ENCODE measurements around the gene OR2A25.

The OR2A25 gene

DNA sequence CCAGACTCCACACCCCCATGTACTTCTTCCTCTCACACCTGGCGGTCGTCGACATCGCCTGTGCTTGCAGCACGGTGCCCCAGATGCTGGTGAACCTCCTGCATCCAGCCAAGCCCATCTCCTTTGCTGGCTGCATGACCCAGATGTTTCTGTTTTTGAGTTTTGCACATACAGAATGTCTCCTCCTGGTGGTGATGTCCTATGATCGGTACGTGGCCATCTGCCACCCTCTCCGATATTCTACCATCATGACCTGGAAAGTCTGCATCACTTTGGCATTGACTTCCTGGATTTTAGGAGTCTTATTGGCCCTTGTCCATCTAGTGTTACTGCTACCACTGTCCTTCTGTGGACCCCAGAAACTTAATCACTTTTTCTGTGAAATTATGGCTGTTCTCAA lies 4.8 kb downstream of the OR2A25 start:
- DNase-seq: no peak

DNA sequence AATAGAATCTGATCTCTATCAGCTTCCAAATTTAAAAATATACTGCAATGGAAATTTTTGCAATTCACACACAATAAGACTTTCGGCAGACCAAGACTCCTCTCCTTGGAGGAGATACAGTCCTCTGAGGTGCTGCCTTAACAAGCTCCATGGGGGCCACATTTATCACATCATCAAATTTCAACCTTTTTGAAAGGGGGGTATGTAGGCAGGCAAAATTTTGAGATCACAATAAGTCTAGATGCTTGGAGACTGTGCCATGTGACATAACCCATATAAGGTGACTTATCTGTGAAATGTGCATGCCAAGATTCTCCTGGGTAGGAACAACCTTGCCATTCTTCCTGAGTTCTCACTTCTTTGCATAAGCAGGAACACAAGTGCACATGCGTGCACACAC lies 16.4 kb downstream of the OR2A25 start, which contains the start of gene OR2A12:
Gene OR2A12 (plus strand): TSS at position 301 of the 400 bp plus-strand sequence. CDS start 8,830 bp downstream, outside the sequence.
- DNase-seq: no peak

DNA sequence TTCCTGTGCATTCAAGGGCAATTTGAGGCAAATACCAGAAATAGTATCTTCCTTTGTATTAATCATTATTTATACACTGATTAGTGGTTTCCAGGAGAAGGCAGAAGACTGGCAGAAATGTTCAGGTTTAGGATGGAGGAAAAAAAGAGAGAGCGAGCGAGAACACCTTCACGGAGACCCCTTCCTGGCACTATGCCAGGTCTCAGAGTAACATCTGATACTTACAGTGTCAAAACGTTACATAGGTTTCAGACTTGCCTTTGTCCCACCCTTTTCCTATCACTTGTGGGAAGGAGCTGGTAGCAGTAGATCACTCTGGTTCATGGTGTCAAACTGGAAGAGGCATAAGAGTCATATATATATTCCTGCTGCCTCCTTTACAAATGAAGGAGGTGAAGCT lies 17.1 kb downstream of the OR2A25 start:
- DNase-seq: no peak

DNA sequence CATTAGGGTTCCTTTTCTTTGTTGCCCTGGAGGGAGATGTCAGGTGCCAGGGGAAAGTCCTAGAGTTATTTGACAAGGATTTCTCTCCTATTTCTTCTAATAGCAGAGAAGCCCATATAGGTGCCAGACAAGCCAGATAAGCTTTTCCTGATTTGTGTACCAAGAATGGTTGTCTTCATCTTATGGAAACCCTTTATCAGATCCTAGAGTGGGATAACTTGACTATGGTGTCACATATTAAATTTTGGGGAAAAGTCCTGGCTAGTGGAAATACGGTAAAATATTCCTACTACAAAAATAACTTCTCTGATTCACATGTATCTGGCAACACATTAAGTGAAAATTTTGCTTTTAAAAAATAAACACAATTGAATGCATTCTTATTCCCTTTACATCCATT lies 17.6 kb downstream of the OR2A25 start:
- no peak for DNase-seq

DNA sequence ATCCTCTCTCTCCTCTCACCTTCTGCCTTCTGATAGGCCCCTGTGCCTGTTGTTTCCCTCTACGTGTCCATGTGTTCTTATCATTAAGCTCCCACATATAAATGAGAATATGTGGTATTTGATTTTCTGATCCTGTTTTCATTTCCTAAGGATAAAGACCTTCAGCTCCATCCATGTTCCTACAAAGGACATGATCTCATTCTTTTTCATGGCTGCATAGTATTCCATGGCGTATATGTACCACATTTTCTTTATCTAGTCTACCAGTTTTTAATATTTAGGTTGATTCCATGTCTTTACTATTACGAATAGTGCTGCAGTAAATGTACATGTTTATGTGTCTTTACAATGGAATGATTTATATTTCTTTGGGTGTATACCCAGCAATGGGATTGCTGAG lies 21.1 kb downstream of the OR2A25 start:
- DNase-seq: no peak

DNA sequence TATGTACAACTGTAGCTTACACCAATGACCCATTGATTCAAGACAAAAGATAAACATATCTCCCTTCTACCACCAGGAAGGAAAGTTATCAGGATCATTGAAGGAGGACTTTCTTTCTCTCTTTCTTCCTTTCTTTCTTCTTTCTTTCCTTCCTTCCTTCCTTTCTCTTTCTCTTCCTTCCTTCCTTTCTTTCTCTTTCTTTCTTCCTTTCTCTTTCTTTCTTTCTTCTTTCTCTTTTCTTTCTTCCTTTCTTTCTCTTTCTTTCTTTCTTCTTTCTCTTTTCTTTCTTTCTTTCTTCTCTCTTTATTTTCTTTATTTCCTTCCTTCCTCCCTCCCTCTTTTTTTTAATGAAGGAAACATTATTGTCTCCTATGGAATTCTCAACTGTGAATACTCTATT lies 29.2 kb downstream of the OR2A25 start:
- no peak for DNase-seq

DNA sequence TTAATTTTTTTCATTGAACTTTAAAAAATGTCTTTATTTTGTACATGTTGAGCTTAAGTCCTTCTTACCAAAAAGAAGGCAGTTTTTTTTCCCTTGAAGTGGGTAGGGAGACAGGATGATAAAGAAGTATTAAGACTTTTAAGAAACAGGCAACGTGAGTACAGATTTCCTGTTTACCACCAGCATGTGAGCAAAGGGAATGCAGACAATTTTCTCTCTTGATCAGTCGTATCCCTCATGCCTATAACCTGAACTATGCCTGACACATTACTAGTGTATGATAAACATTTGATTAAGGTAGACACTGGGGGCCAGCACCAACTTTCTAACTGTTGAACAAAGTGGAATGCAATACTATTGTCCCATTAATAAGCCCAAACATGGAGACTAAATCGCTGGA lies 31.0 kb downstream of the OR2A25 start:
- DNase-seq: no peak

DNA sequence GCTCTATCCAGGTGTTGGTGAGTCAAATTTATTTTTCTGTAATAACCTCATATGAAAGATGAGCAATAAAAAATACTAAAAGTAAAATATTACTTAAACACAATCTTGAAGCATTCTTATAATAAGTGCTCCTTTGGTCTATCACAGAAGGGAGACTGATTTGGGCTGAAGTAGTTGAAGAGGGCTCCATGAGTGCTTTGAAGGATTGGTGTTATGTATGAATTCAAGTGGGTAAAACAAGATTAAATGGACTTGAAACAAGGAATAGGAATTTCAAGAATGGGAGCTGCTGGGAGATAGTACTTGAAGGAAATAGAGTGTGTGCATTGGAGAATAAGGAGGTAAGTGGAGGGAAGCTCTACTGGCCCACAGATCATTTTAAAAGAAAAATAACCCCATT lies 32.4 kb downstream of the OR2A25 start:
- no peak for DNase-seq

DNA sequence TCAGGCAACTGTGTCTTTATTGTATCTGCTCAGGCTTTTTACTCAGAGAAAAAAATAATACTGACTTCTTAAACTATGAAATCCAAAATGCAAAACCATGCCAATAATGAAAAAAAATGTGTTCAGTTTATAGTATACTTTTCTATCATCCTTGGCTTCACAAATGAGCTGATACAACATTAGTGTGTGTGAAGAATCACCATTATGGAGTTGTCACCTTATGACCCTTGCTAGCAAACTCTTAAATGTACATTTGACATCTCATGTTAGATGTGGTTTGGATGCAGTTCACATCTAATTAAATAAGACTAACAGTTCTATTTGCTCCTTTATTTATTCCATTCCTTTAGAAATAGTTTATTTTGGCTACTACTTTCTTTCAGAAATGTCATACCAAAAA lies 35.6 kb downstream of the OR2A25 start:
- no peak for DNase-seq

DNA sequence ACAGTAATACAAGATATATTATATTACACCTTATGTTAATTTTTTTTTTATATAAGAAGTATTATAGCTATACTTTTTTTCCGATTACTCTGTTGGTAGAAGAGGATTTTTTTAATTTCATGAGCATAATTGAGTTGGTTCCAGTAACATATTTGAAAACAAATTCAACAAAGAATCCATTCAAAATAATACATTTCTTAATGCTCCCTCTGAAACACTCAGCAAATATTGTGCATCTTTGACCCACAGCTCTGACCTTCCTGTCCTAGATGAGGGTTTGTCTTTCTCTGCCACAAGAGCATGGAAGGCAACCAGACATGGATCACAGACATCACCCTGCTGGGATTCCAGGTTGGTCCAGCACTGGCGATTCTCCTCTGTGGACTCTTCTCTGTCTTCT lies 39.7 kb downstream of the OR2A25 start, which contains the start of gene OR2A2:
Gene OR2A2 (plus strand): TSS at position 301 of the 400 bp plus-strand sequence. CDS start 0 bp downstream, at position 301.
- DNase-seq: no peak

DNA sequence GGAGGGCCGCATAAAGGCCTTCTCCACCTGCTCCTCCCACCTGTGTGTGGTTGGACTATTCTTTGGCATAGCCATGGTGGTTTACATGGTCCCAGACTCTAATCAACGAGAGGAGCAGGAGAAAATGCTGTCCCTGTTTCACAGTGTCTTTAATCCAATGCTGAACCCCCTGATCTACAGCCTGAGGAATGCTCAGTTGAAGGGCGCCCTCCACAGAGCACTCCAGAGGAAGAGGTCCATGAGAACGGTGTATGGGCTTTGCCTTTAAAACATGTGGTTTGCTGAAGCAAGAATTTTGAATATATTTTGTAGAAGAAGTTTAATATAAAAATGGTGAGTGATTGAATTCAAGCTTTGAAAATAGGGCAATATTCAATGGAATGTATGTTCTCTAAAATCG lies 40.7 kb downstream of the OR2A25 start:
- no peak for DNase-seq

DNA sequence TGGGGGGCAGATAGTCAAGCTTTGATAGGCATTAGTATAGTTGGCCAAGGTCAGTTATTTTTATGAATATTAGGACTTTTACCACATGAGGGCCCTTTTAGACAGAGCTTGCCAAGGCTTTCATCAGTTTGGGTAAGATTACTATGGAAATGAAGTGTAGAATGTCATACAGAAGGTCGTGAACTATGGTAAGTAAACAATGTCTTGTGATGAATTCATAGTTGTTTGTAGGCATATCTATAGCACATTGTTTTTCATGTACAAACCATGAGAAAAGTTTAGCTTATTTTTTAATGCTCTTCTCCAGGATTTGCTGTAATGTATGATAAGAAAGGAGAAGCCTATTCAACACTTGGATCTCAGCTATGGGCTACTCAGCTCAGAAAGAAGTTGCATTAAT lies 44.0 kb downstream of the OR2A25 start:
- no peak for DNase-seq

DNA sequence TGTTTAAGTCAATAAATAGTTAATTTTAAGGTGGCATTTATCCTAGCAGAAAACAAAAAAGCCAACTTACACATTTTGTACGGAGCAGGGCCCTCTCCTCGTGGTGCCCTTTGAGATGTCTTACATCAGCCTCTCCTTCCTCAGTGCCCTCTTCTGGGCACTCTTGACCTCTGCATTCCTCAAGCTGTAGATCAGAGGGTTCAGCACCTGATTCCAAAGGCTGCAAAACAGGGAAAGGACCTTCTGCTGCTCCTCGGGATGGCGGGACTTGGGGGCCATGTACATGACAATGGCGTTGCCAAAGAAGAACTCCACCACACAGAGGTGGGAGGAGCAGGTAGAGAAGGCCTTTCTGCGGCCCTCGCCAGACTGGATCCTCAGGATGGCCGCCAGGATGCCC lies 48.7 kb downstream of the OR2A25 start:
- no peak for DNase-seq

DNA sequence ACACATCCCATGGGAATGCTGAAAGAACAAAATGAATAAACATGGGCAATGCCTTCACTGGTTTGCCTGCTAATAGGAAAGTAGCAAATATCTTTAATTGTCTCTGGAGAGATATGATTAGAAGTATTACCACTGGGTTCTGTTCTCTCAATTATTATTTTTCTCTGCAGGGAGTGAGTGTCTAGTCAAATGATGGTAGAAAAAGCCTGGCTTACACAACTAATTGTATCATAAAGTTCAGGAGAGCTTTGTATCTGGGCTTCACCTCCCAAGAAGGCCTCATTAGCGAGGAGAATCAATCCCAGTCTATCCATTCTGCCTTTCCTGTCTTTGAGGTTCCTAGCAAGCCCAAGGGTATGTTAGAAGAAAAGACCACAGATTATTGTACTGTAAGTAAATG lies 53.3 kb downstream of the OR2A25 start, which contains the start of gene OR2A14:
Gene OR2A14 (plus strand): TSS at position 301 of the 400 bp plus-strand sequence. CDS start 5,937 bp downstream, outside the sequence.
- no peak for DNase-seq

Data from fibroblast of skin of right biceps (primary cell).